Upper lobe of right lung (tissue), 1 donor: ENCODE results near the gene FMNL2. TPM values are rescaled to one million over a fixed set of nuclear protein-coding genes. Genes with fewer than 3 reads are reported as not detected.

ENCODE experiments used
- ATAC-seq: fragments of 200-7000 bp; cut with Tn5 transposase; one replicate; pipeline ENCODE4 v1.9.1; 2020; ENCODE audit warnings: mild to moderate bottlenecking, moderate library complexity
- DNase-seq: peaks from one replicate; pipeline ENCODE4 v3.0.0-alpha.2; 2020
- H3K27ac ChIP-seq: fragments of 200-600 bp; one replicate; pipeline ENCODE4 v1.8.0; 2022
- H3K27me3 ChIP-seq: fragments of 200-600 bp; one replicate; pipeline ENCODE4 v1.8.0; 2022; ENCODE audit warnings: mild to moderate bottlenecking
- H3K36me3 ChIP-seq: fragments of 200-600 bp; one replicate; pipeline ENCODE4 v1.8.0; 2022
- H3K4me1 ChIP-seq: fragments of 200-600 bp; one replicate; pipeline ENCODE4 v1.8.0; 2022
- H3K4me3 ChIP-seq: fragments of 200-600 bp; one replicate; pipeline ENCODE4 v1.8.0; 2022; ENCODE audit warnings: mild to moderate bottlenecking
- H3K9me3 ChIP-seq: fragments of 200-600 bp; one replicate; pipeline ENCODE4 v1.8.0; 2022
- intact Hi-C: fragments of 100-400 bp; cut with DNase I; formaldehyde crosslinking; loops from one replicate; pipeline ENCODE4 v1.11.0; 2022
- total RNA-seq: library from RNA; stranded (reverse); fragmentation: NEBNext Ultra II Directional; extraction: Animal tissue kit (Norgen Biotek cat#: 25700); gene quantifications from one replicate; pipeline ENCODE4 v1.2.1, GENCODE V29; 2021
- TF ChIP-seq, protein P1 (sequence below): fragments of 200-600 bp; IDR thresholded peaks from one replicate; pipeline ENCODE4 v1.8.0; 2022; ENCODE audit warnings: antibody characterized with exemption
- donor health status: DM: no; HTN: yes; CAD: no; lungs with severe emphysema.

FMNL2 gene
- total RNA-seq, 1 donor from 2014 or later, result 69.5 TPM

DNA sequence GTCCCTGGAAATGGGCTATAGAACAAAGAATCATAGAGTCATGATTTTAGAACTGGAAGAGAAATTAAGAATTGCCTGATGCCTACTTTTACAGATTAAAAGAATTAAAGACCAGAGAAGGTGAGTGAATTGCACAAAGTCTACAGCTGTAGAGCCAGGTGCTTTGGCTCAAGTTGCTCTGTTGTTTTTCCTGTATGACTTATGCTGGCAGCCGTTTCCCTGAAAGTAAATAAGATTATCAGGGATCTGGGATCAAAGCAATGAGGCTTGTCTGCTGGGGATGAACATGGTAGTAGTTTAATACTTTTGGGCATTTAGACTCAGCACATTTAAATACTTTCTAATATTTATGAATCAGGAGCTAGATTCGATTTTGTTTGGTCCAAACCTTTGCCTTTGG lies 215.4 kb downstream of the FMNL2 start:
- H3K36me3 ChIP-seq, result no peaks in the 10 kb centered on the region
- DNase-seq, result no peak
- no peak for ATAC-seq

DNA sequence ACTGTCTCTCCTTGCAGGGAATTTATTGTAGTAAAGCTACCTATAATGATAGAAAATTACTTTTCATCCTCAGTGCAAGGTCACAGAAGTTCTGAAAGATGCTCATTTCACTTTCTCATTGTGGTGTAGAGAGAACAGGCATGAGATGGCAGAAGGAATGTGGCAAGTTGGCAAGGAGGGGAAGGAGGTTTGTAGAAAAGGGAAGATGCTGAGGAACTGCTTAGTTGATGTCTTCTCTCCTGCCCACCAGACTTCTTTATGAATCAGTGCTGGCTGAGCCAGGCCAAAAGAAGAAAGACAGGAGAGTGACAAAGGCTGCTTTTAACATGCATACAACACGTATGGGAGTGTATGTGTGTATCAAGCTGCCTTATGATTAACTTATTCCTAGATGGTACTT lies 217.9 kb downstream of the FMNL2 start:
- H3K9me3 ChIP-seq, result no peaks in the 10 kb centered on the region
- no peaks in the 10 kb centered on the region for H3K27me3 ChIP-seq
- TF ChIP-seq, protein P1, sequence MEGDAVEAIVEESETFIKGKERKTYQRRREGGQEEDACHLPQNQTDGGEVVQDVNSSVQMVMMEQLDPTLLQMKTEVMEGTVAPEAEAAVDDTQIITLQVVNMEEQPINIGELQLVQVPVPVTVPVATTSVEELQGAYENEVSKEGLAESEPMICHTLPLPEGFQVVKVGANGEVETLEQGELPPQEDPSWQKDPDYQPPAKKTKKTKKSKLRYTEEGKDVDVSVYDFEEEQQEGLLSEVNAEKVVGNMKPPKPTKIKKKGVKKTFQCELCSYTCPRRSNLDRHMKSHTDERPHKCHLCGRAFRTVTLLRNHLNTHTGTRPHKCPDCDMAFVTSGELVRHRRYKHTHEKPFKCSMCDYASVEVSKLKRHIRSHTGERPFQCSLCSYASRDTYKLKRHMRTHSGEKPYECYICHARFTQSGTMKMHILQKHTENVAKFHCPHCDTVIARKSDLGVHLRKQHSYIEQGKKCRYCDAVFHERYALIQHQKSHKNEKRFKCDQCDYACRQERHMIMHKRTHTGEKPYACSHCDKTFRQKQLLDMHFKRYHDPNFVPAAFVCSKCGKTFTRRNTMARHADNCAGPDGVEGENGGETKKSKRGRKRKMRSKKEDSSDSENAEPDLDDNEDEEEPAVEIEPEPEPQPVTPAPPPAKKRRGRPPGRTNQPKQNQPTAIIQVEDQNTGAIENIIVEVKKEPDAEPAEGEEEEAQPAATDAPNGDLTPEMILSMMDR, result no peak
- no peaks in the 10 kb centered on the region for H3K36me3 ChIP-seq
- no peak overlapping the region for H3K4me3 ChIP-seq
- peak; percentile 68 for ATAC-seq
- no peak for DNase-seq
- no peak overlapping the region for H3K27ac ChIP-seq
- intact Hi-C loops, result no loop called here
- H3K4me1 ChIP-seq, result no peaks in the 10 kb centered on the region

More for the DNA sequence above, 215.4 kb downstream of the FMNL2 start:
- Histone ChIP-seq H3K27me3 (no peaks in the 10 kb centered on the region), H3K4me3 (no peak overlapping the region), H3K9me3 (no peaks in the 10 kb centered on the region), H3K27ac (no peak overlapping the region), H3K4me1 (no peaks in the 10 kb centered on the region)
- intact Hi-C loops, result no loop called here
- TF ChIP-seq, protein P1, result no peak

DNA sequence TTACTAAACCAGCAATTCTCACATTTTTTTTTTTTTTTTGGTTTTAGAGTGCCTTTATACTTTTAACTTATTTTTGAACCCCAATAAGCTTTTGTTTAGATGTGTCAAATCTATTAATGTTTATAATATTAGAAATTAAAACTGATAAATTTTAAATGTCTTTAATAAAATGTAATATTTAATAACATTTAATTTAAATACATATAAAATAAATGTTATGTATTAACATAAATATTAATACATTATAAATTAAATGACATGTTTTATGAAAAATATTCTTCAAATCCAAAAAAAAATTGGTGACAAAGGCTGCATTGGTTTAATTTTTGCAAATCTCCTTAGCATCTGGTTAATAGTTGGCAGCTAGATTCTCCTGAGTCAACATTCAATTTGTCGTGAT lies 218.5 kb downstream of the FMNL2 start:
- Histone ChIP-seq H3K9me3 (no peaks in the 10 kb centered on the region), H3K27me3 (no peaks in the 10 kb centered on the region), H3K4me1 (no peaks in the 10 kb centered on the region), H3K27ac (no peak overlapping the region), H3K4me3 (no peak overlapping the region), H3K36me3 (no peaks in the 10 kb centered on the region)
- ATAC-seq (no peak), DNase-seq (no peak)
- intact Hi-C loops, result no loop called here
- TF ChIP-seq, protein P1, result no peak

DNA sequence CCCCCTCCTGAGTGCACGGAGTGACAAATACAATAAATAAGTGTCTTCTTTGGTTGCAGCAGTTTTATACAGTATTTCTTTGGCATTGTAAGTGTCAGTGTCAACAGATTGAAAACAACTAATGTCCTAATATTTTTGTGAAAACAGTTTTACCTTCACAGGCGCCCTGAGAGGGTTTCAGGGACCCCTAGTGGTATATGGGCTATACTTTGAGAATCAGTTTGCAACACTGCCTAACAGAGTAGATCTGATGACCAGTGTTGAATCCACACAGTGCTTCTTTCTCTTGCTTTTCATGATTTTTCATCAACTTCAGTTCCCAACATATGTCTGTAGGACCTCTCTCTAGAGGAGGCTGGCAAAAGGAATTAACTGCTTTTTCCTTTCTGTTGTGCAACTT lies 220.1 kb downstream of the FMNL2 start:
- TF ChIP-seq, protein P1, result peak; percentile 14
- H3K9me3 ChIP-seq, result no peaks in the 10 kb centered on the region
- peaks cover 5% of the 10 kb centered on the region for H3K36me3 ChIP-seq
- no peak overlapping the region for H3K27ac ChIP-seq
- ATAC-seq (peak; percentile 28), DNase-seq (no peak)
- no peak overlapping the region for H3K4me3 ChIP-seq
- no peaks in the 10 kb centered on the region for H3K27me3 ChIP-seq
- intact Hi-C loops, result no loop called here
- no peaks in the 10 kb centered on the region for H3K4me1 ChIP-seq

DNA sequence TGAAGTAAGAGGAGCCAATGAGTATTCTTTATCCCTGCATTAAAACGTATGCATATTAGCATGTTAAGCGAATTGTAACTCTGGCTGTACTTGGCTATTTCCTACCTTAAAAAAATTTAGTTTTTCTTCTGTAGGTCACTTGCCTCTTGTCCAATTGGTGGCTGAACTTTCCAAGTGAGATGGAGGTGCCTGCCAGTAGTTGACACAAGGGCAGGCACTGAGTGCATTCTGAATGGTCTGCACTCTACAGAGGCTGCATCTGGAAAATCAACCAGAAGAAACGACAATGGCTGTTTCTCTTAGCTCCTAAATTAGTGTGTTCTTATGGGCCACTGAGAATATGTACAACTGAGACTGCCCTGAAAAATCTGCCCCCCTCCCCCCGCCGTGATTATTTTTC lies 221.5 kb downstream of the FMNL2 start:
- Histone ChIP-seq H3K36me3 (peaks cover 11% of the 10 kb centered on the region), H3K27ac (no peak overlapping the region), H3K9me3 (no peaks in the 10 kb centered on the region), H3K4me1 (no peaks in the 10 kb centered on the region), H3K27me3 (no peaks in the 10 kb centered on the region), H3K4me3 (no peak overlapping the region)
- TF ChIP-seq, protein P1, result no peak
- no peak for DNase-seq
- no peak for ATAC-seq
- intact Hi-C loops, result no loop called here

DNA sequence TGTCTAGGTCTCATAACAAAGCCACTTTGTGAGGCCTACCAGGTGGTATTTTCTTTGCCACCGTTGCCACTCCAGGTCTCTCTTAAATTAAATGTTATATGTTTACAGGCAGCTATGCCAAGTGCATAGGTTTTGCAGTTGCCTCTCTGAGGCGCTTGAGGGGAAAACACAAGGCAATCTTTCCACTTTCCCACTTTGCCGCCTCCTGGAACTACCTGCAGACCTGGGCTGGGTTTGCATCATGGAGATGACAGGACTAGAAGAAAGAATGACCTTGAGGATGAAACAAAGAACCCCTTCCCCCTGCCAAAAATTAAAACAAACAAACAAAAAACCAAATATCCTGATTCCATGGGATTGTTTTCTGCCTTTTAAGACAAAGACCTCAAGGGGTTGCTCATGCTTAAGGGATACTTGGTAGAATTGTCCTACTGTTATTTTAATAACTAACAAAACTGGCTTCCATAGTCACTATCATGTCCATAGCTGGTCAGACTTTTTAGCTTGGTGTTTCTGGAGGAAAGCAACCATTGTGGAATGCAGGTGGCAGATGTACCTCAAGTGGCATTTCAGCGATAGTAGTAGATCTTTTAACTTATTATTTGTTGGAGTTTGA lies 222.4 kb downstream of the FMNL2 start:
- no peak for DNase-seq
- Histone ChIP-seq H3K27ac (no peak overlapping the region), H3K27me3 (no peaks in the 10 kb centered on the region), H3K36me3 (peaks cover 14% of the 10 kb centered on the region), H3K9me3 (no peaks in the 10 kb centered on the region), H3K4me1 (no peaks in the 10 kb centered on the region), H3K4me3 (no peak overlapping the region)
- TF ChIP-seq, protein P1, result no peak
- no peak for ATAC-seq
- intact Hi-C loops, result no loop called here
